HEK293T (cell line): ENCODE results near the gene RGS1.

Experiments used
- BHLHE40 ChIP-seq: fragments of 450-650 bp; IDR thresholded peaks from 2 replicates; pipeline ENCODE4 v1.6.1; 2016; ENCODE audit warnings: mild to moderate bottlenecking, moderate library complexity, borderline replicate concordance
- CTBP1 ChIP-seq: fragments of 450-650 bp; IDR thresholded peaks from 2 replicates; pipeline ENCODE4 v1.6.1; 2016; ENCODE audit warnings: borderline replicate concordance
- ELF4 ChIP-seq: fragments of 450-650 bp; IDR thresholded peaks from 2 replicates; pipeline ENCODE4 v1.6.1; 2017; ENCODE audit warnings: antibody characterized with exemption
- FOXA1 ChIP-seq: fragments of 450-650 bp; IDR thresholded peaks from 2 replicates; pipeline ENCODE4 v1.6.1; 2016; ENCODE audit warnings: mild to moderate bottlenecking
- FOXK2 ChIP-seq: fragments of 450-650 bp; IDR thresholded peaks from 2 replicates; pipeline ENCODE4 v1.6.1; 2016; ENCODE audit warnings: mild to moderate bottlenecking
- FOXM1 ChIP-seq: fragments of 450-650 bp; IDR thresholded peaks from 2 replicates; pipeline ENCODE4 v1.6.1; 2017; ENCODE audit warnings: mild to moderate bottlenecking, borderline replicate concordance
- SP1 ChIP-seq: fragments of 450-650 bp; IDR thresholded peaks from 2 replicates; pipeline ENCODE4 v1.6.1; 2017
- SUZ12 ChIP-seq: fragments of 450-650 bp; IDR thresholded peaks from 2 replicates; pipeline ENCODE4 v1.6.1; 2016; ENCODE audit warnings: mild to moderate bottlenecking

DNA sequence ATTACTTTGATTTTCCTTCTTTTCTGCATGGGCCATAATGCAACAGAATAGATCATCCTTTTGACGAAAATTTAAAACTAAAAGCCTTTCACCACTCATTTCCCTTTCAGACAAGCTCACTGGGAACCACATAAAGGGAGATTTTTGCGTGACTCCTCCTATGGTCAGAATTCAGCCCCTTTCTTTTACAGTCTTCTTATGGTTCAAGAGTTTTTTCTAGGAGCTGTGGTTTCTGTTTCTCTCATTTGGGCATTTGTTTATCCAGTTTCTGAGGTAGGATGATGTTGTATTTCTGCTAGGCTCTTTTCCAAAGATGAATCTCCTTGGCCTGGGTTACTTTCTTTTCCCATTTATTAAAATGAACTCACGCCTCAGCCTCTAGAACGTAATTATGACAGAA lies 16.9 kb downstream of the RGS1 start:
- TF ChIP-seq SUZ12 (no peak), FOXA1 (no peak), FOXM1 (no peak), ELF4 (no peak), SP1 (no peak), CTBP1 (no peak), BHLHE40 (no peak), FOXK2 (no peak)
